Spleen (tissue), 11 donors: ENCODE data around the gene MT1G. TPM values are rescaled to one million over a fixed set of nuclear protein-coding genes. Genes with fewer than 3 reads are reported as not detected.
"Not testable (repeated sequence)": the region's sequence is repeated elsewhere in the genome, so short reads cannot be mapped to it uniquely, and the experiment has no call there.

Experiments used
- DNase-seq: peaks from one replicate; pipeline ENCODE4 v3.0.0-alpha.2; 2020
- H3K27ac ChIP-seq, 8 donors: fragments of 200-600 bp; sonication (generic) in 7 of 8; 1 replicate in 4 of 8; 2 replicates in 4 of 8; pipeline versions ENCODE4 v1.5.0 to v1.8.0; 2016 to 2021; ENCODE audit warnings: inconsistent platforms in 4 of 8, mild to moderate bottlenecking in 4 of 8, moderate library complexity in 1 of 8
- H3K27me3 ChIP-seq, 7 donors: fragments of 200-600 bp; sonication (generic) in 6 of 7; replicated peaks in 1 of 7; 1 replicate in 4 of 7; 2 replicates in 3 of 7; pipeline versions ENCODE4 v1.5.0 to v1.8.0; 2016 to 2021; ENCODE audit warnings: inconsistent platforms in 3 of 7, mild to moderate bottlenecking in 1 of 7
- H3K36me3 ChIP-seq, 6 donors: fragments of 200-600 bp; sonication (generic) in 5 of 6; 1 replicate in 4 of 6; 2 replicates in 2 of 6; pipeline versions ENCODE4 v1.5.0 to v1.8.0; 2016 to 2021; ENCODE audit warnings: inconsistent platforms in 2 of 6
- H3K4me1 ChIP-seq, 6 donors: fragments of 200-600 bp; sonication (generic) in 5 of 6; 1 replicate in 3 of 6; 2 replicates in 3 of 6; pipeline versions ENCODE4 v1.5.0 to v1.8.0; 2016 to 2021; ENCODE audit warnings: inconsistent platforms in 3 of 6
- H3K4me3 ChIP-seq, 8 donors: fragments of 200-600 bp; sonication (generic) in 7 of 8; 1 replicate in 4 of 8; 2 replicates in 4 of 8; pipeline versions ENCODE4 v1.5.0 to v1.8.0; 2016 to 2021; ENCODE audit warnings: inconsistent platforms in 4 of 8, mild to moderate bottlenecking in 4 of 8, moderate library complexity in 2 of 8
- H3K9me3 ChIP-seq, 8 donors: fragments of 200-600 bp; sonication (generic) in 7 of 8; 1 replicate in 4 of 8; 2 replicates in 4 of 8; pipeline versions ENCODE4 v1.5.0 to v1.8.0; 2016 to 2021; ENCODE audit warnings: inconsistent platforms in 4 of 8
- CTCF ChIP-seq, 11 experiments: fragments of 200-600 bp in 7 of 11; fragments of 450-650 bp in 4 of 11; sonication (generic) in 4 of 11; IDR thresholded peaks in 8 of 11; conservative IDR thresholded peaks in 3 of 11; 1 replicate in 7 of 11; 2 replicates in 4 of 11; pipeline versions ENCODE4 v1.4.0 to v1.8.0; 2016 to 2021; ENCODE audit warnings: antibody characterized with exemption in 11 of 11, inconsistent platforms in 4 of 11, mild to moderate bottlenecking in 1 of 11
- POLR2A ChIP-seq, 3 donors: fragments of 450-650 bp; IDR thresholded peaks; one replicate each; pipeline ENCODE4 v1.5.1; 2017; ENCODE audit warnings: antibody characterized with exemption in 3 of 3, mild to moderate bottlenecking in 1 of 3
- POLR2AphosphoS5 ChIP-seq, 3 donors: sonication (generic); formaldehyde crosslinking; IDR thresholded peaks; one replicate each; pipeline ENCODE4 v1.5.1; 2017; ENCODE audit warnings: antibody characterized with exemption in 3 of 3
- WGBS, 5 donors: extraction: QIAGEN DNeasy Blood & Tissue Kit in 3 of 5; methylation state at CpG; one replicate each; pipeline versions ENCODE4 v1.1.5 to v1.1.7; 2013 to 2018; 5-methylcytosine and 5-hydroxymethylcytosine counted together
- intact Hi-C: fragments of 100-400 bp; cut with DNase I; formaldehyde crosslinking; loops from one replicate; pipeline ENCODE4 v1.15.0; 2023; ENCODE audit warnings: low total_unique reads
- polyA plus RNA-seq, 3 donors: library from polyadenylated mRNA; stranded (reverse); fragments of 200-250 nt; gene quantifications; one replicate each; pipeline ENCODE4 v1.2.1, GENCODE V29; 2013
- total RNA-seq, 7 donors: library from RNA; depleted of rRNA in 3 of 7; stranded (reverse); fragments of >200 nt in 3 of 7; fragmentation: NEBNext Ultra II Directional in 4 of 7; extraction: Animal tissue kit (Norgen Biotek cat#: 25700) in 4 of 7; gene quantifications; one replicate each; pipeline versions ENCODE4 v1.1.0 to v1.2.1, GENCODE V29; 2016 to 2021
- donor health status: healthy with polysubstance abuse.
- donor health status: DM: no; HTN: no; CAD: no; lungs with moderate emphysema.
- donor health status: DM: no; HTN: no; CAD: no.
- donor health status: Bipolar disorder and iron deficiency.
- donor health status: healthy.
- donor health status: DM: no; HTN: no; CAD: no.
- donor health status: DM: yes; HTN: yes; CAD: no.

The MT1G gene
- total and polyA plus RNA-seq, 10 donors = 1.1 to 12.2 (median 3.9) TPM; not detected in 5

- Histone ChIP-seq H3K9me3 (no peaks in the 10 kb centered on the region), H3K27me3 (peaks cover 3 to 87% (median 29%) of the 10 kb centered on the region in 7 donors), H3K36me3 (no peaks in the 10 kb centered on the region), H3K27ac (no peak overlapping the region), H3K4me3 (no peak overlapping the region), H3K4me1 (peaks cover 0 to 29% (median 19%) of the 10 kb centered on the region in 6 donors)
- intact Hi-C loops = no loop called here
- DNase-seq = no peak
- WGBS, 5 donors = 36 to 55% (median 41%) methylated on average over 12 of the region's 12 CpGs
- TF ChIP-seq POLR2AphosphoS5 (IDR thresholded peaks at IDR 0.05) = no peak
- peak in 10 of 11 experiments; percentile 17 to 60 (median 44) for TF ChIP-seq CTCF (IDR thresholded peaks at IDR 0.05 in 8 of 11, conservative IDR thresholded peaks at IDR 0.05 in 3 of 11)
These were observed 6.1 kb upstream of the MT1G start for GRCh38 chr16:56673921-56674320.

- 83 to 89% (median 86%) methylated on average over 11 of the region's 11 CpGs for WGBS, 5 donors
- H3K27ac ChIP-seq = no peak overlapping the region
- H3K9me3 ChIP-seq = no peaks in the 10 kb centered on the region
- no peak for DNase-seq
- no peak for TF ChIP-seq CTCF (IDR thresholded peaks at IDR 0.05 in 8 of 11, conservative IDR thresholded peaks at IDR 0.05 in 3 of 11)
- no peak for TF ChIP-seq POLR2AphosphoS5 (IDR thresholded peaks at IDR 0.05)
- no peak for TF ChIP-seq POLR2A (IDR thresholded peaks at IDR 0.05)
- H3K4me1 ChIP-seq = peaks cover 3 to 32% (median 22%) of the 10 kb centered on the region in 6 donors
- intact Hi-C loops = no loop called here
- no peaks in the 10 kb centered on the region for H3K36me3 ChIP-seq
- H3K4me3 ChIP-seq = no peak overlapping the region
- H3K27me3 ChIP-seq = peaks cover 3 to 96% (median 39%) of the 10 kb centered on the region in 7 donors
These were observed 5.1 kb upstream of the MT1G start for GRCh38 chr16:56672761-56673536.

- DNase-seq, intact Hi-C loops, H3K4me3 ChIP-seq, H3K36me3 ChIP-seq, H3K9me3 ChIP-seq, H3K27ac ChIP-seq: not testable (repeated sequence)
- H3K27me3 ChIP-seq = peaks cover 3 to 99% (median 43%) of the 10 kb centered on the region in 7 donors
- peaks cover 3 to 39% (median 24%) of the 10 kb centered on the region in 6 donors for H3K4me1 ChIP-seq
- 63 to 94% (median 76%) methylated on average over 3 of the region's 3 CpGs for WGBS, 5 donors
These were observed 4.3 kb upstream of the MT1G start for GRCh38 chr16:56672171-56672570.

- intact Hi-C loops, DNase-seq, H3K27ac ChIP-seq, H3K4me3 ChIP-seq, H3K36me3 ChIP-seq, H3K9me3 ChIP-seq: not testable (repeated sequence)
- Histone ChIP-seq H3K27me3 (peaks cover 2 to 99% (median 46%) of the 10 kb centered on the region in 7 donors), H3K4me1 (peaks cover 3 to 39% (median 24%) of the 10 kb centered on the region in 6 donors)
- WGBS, 5 donors = 53 to 84% (median 72%) methylated on average over 2 of the region's 2 CpGs
These were observed 3.8 kb upstream of the MT1G start for GRCh38 chr16:56671691-56672090.

GRCh38 chr16:56670620-56670934, 2.7 kb upstream of the MT1G start:
- 41 to 67% (median 49%) methylated on average over 2 of the region's 2 CpGs for WGBS, 5 donors

More at GRCh38 chr16:56670620-56670934, 2.7 kb upstream of the MT1G start:
- no peak for TF ChIP-seq POLR2AphosphoS5 (IDR thresholded peaks at IDR 0.05)
- TF ChIP-seq POLR2A (IDR thresholded peaks at IDR 0.05) = no peak
- no peak for TF ChIP-seq CTCF (IDR thresholded peaks at IDR 0.05 in 8 of 11, conservative IDR thresholded peaks at IDR 0.05 in 3 of 11)
- no peaks in the 10 kb centered on the region for H3K36me3 ChIP-seq
- peaks cover 0 to 99% (median 43%) of the 10 kb centered on the region in 7 donors for H3K27me3 ChIP-seq
- H3K4me3 ChIP-seq = no peak overlapping the region
- DNase-seq = no peak
- peaks cover 3 to 31% (median 15%) of the 10 kb centered on the region in 6 donors for H3K4me1 ChIP-seq
- intact Hi-C loops = no loop called here
- H3K27ac ChIP-seq = no peak overlapping the region
- no peaks in the 10 kb centered on the region for H3K9me3 ChIP-seq
